Left hindlimb (tissue), 1 donor: ENCODE results near the gene PLB1.

Source experiments
- DNase-seq: peaks from one replicate; pipeline ENCODE4 v3.0.0-alpha.2; 2018

The PLB1 gene

GRCh38 chr2:28615706-28616105 lies 119.8 kb downstream of the PLB1 start:
- DNase-seq, result no peak

GRCh38 chr2:28616396-28616999 lies 120.6 kb downstream of the PLB1 start:
- no peak for DNase-seq

DNA sequence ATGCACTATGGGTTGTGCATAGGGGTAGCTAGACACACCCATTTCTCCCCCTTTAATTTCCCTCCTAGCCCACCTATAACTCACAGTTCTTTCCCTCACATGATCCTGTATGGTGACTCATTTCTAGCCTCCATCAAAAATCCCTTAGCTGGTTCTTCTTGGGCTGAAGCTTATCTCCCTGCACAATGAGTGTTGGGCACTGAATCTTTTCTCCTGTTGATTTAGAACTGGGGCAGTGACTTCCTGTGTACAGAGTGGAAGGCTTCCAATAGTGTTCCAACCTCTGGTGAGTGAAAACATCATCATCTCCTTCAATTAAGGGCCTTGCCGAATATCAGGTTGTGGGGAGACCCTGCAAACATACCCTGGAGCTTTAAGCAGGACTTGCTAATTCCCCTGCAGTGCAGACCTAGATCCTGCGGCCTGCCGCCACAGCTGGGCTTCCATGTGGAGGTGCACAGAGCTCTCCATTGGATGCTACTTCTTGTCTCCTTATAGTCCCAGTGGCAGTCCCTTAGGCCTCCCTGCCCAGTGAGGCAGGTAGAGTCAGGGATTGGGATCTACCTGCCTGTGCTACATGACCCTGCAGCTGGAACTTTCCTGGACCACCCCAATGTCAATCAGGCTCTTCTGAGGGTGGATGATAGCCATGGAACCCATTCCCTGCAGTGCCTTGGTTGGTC lies 121.8 kb downstream of the PLB1 start:
- DNase-seq, result peak; percentile 18

DNA sequence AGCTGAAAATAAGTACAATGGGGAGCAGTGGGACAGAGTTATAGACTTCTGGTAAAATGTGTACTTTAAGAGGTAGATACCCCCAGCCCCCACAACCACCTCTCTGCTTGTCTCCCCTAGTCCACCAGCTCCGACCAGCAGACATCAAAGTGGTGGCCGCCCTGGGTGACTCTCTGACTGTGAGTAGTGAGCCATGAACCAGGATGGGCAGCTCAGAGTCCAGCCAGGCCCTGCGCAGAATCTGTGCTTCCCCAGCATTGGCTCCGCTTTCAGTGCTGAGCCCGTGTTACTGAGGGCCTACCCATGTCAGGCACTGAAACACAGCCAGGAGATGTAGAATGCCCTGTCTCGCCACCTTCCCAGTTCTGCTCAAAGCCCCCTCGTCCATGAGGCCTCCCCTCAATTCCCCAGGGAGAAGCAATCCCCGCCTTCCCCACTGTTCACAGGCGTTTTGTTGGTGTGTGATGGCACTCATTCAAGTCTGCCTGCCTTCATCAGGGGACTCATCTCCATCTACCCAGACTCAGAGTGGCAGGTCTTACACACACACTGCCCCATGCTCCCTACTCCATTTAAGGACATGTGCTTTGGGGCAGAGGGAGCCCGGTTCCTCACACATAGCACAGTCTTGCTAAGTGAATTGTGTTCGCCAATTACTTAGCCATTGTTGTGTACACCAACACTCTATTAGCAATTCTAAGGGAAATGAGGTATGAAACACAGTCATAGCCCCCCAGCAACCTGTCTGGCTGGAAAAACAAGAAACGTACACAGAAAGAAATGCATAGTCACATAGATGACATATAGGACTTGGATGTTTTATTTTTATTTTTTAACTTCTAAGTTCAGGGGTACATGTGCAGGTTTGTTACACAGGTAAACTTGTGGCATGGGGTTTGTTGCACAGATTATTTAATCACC lies 122.6 kb downstream of the PLB1 start:
- DNase-seq, result peak; percentile 13

DNA sequence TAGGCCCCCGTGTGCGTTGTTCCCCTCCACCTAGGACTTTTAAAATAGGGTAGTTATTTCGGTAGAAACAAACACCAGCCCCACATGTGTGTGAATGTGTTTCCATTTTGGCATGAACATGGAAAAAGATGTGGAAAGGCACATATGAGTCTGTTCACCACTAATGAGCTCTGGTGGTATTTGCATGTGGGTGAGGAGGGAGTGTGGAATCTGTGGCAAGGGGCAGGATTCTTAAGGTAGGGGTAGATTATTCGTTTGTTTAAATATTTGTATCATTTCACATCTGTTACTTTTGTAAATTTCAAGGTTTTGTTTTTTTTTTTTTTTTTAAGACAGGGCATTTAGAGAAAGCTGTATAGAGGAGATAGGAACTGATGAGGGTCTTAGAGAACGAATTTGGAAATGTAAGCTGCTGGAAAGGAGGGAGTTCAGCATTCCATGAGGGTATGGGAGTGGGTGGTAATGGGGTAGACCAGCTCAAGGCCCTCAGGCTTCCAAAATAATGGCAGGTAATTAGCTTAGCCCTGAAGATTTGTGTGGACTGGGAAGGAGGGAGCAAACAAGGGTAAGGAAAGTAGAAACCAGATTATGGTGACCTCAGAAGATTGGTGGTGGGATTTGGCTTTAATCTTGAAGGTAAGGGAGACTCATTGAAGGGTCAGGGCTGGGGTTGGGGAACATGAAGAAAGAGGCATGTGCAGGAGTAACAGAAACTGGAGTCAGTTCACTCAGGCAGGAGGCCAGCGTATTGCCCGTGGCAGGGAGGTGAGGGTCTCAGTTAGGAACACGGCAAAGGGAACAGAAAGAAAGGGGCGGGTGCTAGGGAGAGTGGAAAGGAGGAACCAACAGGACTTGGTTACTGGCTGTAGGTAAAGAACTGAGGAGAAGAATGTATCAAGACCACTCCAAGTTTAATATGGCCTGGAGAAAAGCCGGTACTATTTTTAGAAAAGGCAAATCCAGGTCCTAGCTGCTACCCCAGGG lies 123.6 kb downstream of the PLB1 start:
- peak; percentile 23 for DNase-seq

DNA sequence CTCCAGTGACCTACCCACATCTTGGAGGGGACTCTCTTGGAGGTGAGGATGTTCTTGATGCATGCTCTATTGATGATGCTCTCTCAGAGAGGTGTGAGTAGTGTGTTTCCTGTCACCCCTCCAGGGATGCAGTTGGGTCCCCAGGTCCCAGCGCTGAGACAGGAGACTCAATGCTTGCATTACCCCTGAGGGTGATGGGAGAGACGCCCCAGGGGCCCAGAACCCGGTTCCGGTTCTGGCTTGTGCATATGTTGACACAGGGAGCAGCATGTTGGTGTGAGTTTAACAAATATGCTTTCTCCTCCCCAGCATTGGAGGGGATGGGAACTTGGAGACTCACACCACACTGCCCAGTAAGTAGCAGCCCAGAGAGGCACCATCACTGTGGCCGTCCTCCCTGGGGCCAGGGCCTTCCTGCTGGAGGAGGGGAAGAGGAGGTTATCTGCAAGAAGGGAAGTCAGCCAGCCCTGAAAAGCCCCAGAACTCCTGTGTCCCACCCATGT lies 124.5 kb downstream of the PLB1 start:
- DNase-seq, result no peak

GRCh38 chr2:28620801-28621171 lies 124.9 kb downstream of the PLB1 start:
- DNase-seq, result no peak

- DNase-seq, result peak; percentile 86
Measured at GRCh38 chr2:28621172-28622100, 125.6 kb downstream of the PLB1 start.

- DNase-seq, result no peak
Measured at GRCh38 chr2:28622101-28622499, 126.2 kb downstream of the PLB1 start.

GRCh38 chr2:28623582-28624405 lies 127.9 kb downstream of the PLB1 start:
- DNase-seq, result no peak

- no peak for DNase-seq
Measured at GRCh38 chr2:28624436-28624792, 128.6 kb downstream of the PLB1 start.

DNA sequence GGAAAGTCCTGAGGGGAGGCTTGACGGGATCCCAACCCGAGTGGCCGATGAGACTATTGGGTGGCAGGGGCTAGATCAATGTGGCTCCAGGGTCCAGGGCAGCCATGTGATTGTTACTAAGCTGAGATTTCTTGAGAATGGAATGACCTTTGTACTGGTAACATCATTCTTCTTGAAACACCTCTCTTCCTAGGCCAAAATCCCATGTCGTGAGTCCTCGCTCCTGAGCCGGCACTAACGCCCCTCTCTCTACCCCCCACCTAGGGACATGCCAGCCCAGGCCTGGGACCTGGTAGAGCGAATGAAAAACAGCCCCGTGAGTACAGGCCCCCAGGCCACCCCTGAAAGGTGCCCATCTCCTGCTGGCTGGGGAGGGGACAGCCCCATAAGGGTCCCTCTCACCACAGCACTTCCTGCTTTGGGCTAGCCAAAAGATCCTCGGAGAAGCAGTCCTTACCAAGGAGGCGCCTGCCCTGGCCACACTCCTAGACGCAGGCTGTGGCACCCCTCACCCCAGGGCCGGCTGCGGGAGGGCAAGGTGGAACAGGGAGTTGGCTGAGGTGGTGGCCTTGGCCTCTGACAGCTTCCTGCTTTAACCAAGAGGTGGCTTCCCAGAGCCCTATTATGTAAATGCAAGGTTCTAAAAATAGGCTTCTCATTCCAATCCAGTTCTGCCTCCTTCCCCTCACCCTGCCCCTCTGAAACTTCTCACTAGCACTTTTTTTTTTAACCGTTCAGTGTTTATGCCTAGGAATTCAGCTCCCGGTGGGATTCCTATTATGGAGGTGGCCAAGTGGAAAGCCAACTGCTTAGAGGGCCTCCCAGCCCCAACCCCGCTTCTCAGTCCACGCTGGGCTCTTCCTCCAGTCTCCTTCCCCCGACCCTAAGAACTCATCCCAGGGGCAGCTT lies 129.2 kb downstream of the PLB1 start:
- DNase-seq, result peak; percentile 68

DNA sequence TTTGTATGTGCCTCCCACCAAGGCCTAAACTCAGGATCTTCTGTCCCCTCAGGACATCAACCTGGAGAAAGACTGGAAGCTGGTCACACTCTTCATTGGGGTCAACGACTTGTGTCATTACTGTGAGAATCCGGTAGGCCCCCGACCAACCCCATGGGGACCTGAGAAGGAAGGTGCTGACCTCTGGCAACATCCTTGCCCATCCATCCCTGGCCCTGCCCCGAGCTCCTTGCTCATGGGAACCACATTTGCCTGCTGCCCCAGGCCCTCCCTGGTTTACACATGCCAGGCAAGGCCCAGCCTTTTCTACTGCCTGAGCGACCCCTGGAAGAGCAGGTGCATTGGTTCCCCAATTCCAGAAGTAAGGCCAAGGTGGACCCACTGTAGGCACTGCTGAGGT lies 130.5 kb downstream of the PLB1 start:
- no peak for DNase-seq

- DNase-seq, result peak; percentile 71
Measured at GRCh38 chr2:28626891-28627421, 131.1 kb downstream of the PLB1 start.

DNA sequence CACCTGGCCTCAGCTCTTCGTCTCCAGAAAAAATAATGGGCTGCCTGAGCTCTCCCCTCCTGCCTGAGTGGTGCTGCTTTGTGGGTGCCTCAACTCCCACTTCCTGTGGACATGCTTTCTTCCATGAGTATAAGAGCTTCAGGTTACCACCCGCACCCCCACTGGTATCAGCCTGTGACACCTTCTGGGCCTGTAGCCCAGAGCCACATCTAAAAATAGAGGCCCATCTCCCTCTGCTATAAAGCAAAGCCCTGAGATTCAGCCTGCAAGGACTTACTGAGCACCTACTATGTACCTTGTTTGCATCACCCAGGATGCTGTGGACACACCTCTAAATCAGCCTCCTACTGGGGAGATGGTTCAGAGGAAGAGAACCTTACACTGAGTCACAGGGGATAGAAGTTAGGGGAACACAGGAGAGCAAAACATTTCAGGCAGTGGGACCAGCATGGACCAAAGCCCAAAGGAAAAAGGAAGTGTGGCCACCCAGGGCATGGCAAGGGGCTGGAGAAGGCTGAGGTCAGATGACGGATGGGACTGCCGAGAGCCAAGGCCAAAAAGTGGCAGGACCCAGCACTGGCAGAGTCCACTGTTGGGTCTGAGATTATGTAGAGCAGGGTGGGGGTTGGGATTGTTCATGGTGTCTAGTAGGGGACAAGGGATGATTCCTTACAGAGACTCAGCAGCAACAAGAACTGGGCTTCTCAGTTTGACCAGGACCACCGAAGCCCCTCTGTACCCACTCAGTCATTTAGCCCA lies 132.0 kb downstream of the PLB1 start:
- DNase-seq, result peak; percentile 24

DNA sequence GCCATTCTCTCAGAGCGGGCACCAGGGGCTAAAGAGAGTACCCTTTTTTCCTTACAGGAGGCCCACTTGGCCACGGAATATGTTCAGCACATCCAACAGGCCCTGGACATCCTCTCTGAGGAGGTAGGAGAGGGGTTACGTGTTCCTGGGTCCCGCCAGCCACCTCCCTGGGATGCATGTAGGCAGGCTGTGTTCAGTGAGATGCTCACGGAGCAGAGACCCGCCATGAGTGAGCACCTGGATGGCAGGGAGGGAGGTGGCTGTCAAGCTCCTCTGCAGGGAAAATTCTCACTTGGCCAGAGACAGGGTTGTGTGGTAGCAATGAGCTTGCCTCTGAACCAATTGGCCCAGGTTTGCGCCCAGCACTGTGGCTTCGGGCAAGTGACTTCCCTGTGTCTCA lies 132.6 kb downstream of the PLB1 start:
- DNase-seq, result peak; percentile 14

DNA sequence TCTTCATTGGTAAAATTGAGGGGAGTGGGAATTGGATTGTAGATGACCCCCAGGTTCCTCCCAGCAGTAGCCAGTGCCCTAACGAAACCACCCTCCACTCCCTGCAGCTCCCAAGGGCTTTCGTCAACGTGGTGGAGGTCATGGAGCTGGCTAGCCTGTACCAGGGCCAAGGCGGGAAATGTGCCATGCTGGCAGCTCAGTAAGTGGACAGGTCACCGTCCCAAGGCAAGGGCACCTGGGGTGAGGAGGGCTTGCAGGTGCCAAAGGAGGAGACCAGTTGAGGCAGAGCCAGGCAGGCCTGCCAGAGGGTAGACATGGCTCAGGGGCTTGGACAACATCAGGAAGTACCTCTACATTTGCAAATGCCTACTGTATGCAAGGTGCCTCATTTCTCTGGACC lies 133.1 kb downstream of the PLB1 start:
- peak; percentile 29 for DNase-seq

DNA sequence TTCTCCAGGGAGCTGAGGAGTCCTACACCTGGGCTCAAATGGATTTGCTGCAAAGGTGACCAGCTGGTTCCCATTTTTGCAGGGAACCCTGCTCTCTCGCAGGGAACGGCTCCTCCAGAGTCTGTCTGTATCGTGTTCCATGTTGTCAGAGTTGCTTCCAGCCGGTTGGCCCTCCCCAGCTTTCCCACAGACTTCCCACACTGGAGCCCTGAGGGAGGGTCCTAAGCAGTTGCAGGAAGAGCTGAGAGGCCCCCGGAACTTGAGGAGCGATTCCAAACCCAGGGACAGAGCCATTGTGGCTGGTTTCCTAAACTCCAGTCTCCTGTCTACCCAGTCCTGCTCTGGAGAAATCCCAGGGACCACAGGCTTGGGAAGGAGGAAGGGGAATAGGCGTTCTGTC lies 134.1 kb downstream of the PLB1 start:
- DNase-seq, result peak; percentile 58
